GM12873 (cell line): Measurements from ENCODE around the gene B4GALNT3.

Source experiments
- CTCF ChIP-seq: IDR thresholded peaks from 2 replicates; pipeline ENCODE4 v1.5.1; 2012; ENCODE audit warnings: low read depth, mild to moderate bottlenecking, moderate library complexity, low read length, control low read depth; ENCODE audit not compliant: insufficient read depth; ENCODE audit errors: missing control alignments

B4GALNT3 gene

GRCh38 chr12:534216-534615, 74.5 kb downstream of the B4GALNT3 start:
- TF ChIP-seq CTCF: no peak

- TF ChIP-seq CTCF: no peak
These were observed 75.7 kb downstream of the B4GALNT3 start for GRCh38 chr12:535396-535795.

GRCh38 chr12:536751-537245, 77.1 kb downstream of the B4GALNT3 start:
- no peak for TF ChIP-seq CTCF

GRCh38 chr12:537772-538171, 78.0 kb downstream of the B4GALNT3 start:
- no peak for TF ChIP-seq CTCF

GRCh38 chr12:538731-539539, 79.2 kb downstream of the B4GALNT3 start:
- TF ChIP-seq CTCF: no peak

GRCh38 chr12:539540-540310, 80.0 kb downstream of the B4GALNT3 start:
- TF ChIP-seq CTCF: no peak

- TF ChIP-seq CTCF: no peak
These were observed 82.1 kb downstream of the B4GALNT3 start for GRCh38 chr12:541676-542324.
